Ovary (tissue), 10 donors: ENCODE results near the gene COMMD8. TPM values are rescaled to one million over a fixed set of nuclear protein-coding genes. Genes with fewer than 3 reads are reported as not detected.

ENCODE experiments used
- DNase-seq, 5 donors: peaks; one replicate each; pipeline ENCODE4 v3.0.0-alpha.2; 2019 to 2020
- H3K27ac ChIP-seq, 2 donors: fragments of 200-600 bp; one replicate each; pipeline versions ENCODE4 v1.5.1 to v1.8.0; 2019 to 2022
- H3K27me3 ChIP-seq: fragments of 200-600 bp; one replicate; pipeline ENCODE4 v1.8.0; 2022
- H3K36me3 ChIP-seq: fragments of 200-600 bp; sonication (generic); one replicate; pipeline ENCODE4 v1.5.1; 2019
- H3K4me1 ChIP-seq: one replicate; pipeline ENCODE4 v1.8.1; 2013; ENCODE audit warnings: mild to moderate bottlenecking, moderate library complexity; ENCODE audit not compliant: insufficient read depth
- H3K4me3 ChIP-seq: fragments of 200-600 bp; sonication (generic); one replicate; pipeline ENCODE4 v1.5.1; 2017
- H3K9me3 ChIP-seq, 2 donors: fragments of 200-600 bp in 1 of 2; sonication (generic) in 1 of 2; one replicate each; pipeline versions ENCODE4 v1.5.1 to v1.8.1; 2013 to 2019; ENCODE audit warnings: mild to moderate bottlenecking in 1 of 2, moderate library complexity in 1 of 2
- EP300 ChIP-seq: sonication (generic); formaldehyde crosslinking; IDR thresholded peaks from one replicate; pipeline ENCODE4 v1.6.1; 2017; ENCODE audit warnings: antibody characterized with exemption
- POLR2A ChIP-seq: fragments of 450-650 bp; IDR thresholded peaks from one replicate; pipeline ENCODE4 v1.6.1; 2017; ENCODE audit warnings: antibody characterized with exemption, mild to moderate bottlenecking, moderate library complexity
- WGBS, 3 donors: extraction: QIAGEN DNeasy Blood & Tissue Kit in 1 of 3; methylation state at CpG; one replicate each; pipeline versions ENCODE4 v1.1.5 to v1.1.7; 2013 to 2017; 5-methylcytosine and 5-hydroxymethylcytosine counted together
- intact Hi-C, 4 donors: fragments of 100-400 bp; cut with DNase I; formaldehyde crosslinking; loops; one replicate each; pipeline versions ENCODE4 v1.11.0 to v1.15.1; 2022 to 2023
- long read RNA-seq, 3 donors: library from polyadenylated mRNA in 2 of 3; unstranded in 2 of 3; transcript quantifications; one replicate each; pipeline ENCODE4 v2.0.0 and lab custom pipeline, GENCODE V29; 2021 to 2026
- polyA plus RNA-seq, 2 donors: library from polyadenylated mRNA; stranded (reverse); fragments of 200-250 nt in 1 of 2; fragments of 350-450 nt in 1 of 2; fragmentation: Illumina TruSeq in 1 of 2; extraction: RNeasy Lipid Tissue Mini Kit (QIAGEN cat#74804) in 1 of 2; gene quantifications; one replicate each; pipeline ENCODE4 v1.2.3, GENCODE V29; 2013 to 2014
- total RNA-seq, 7 donors: library from RNA; depleted of rRNA in 2 of 7; stranded (reverse); fragments of >200 nt in 2 of 7; fragmentation: NEBNext Ultra II Directional in 3 of 7; extraction: Animal tissue kit (Norgen Biotek cat#: 25700) in 3 of 7; gene quantifications; one replicate each; pipeline versions ENCODE4 v1.1.0 to v1.2.4, GENCODE V29; 2016 to 2023
- TF ChIP-seq, protein P1 (sequence below), 3 donors: fragments of 450-650 bp in 2 of 3; fragments of 200-600 bp in 1 of 3; IDR thresholded peaks; one replicate each; pipeline versions ENCODE4 v1.5.1 to v1.8.0; 2016 to 2022; ENCODE audit warnings: antibody characterized with exemption in 3 of 3, mild to moderate bottlenecking in 1 of 3
- donor health status: DM: no; HTN: no; CAD: no; lungs with moderate emphysema.
- donor health status: DM: no; HTN: no; CAD: no.
- donor health status: Bipolar disorder and iron deficiency.
- donor health status: DM: yes; HTN: yes; CAD: no.
- donor health status: DM: no; HTN: no; CAD: no.
- donor health status: DM: yes; HTN: yes; CAD: no.

The COMMD8 gene
- total RNA-seq: 10 to 100 TPM in 5 of 7 donors, 1 to 10 TPM in 2; 6.5 to 13.2 (median 11.0) TPM
- polyA plus RNA-seq: 10 to 100 TPM in 1 of 2 donors, 1 to 10 TPM in 1; 8.9 to 10.7 TPM
- long read RNA-seq, donor 1, transcript COMMD8-201 (5 exons, 1,469 nt): major isoform, 42 of 46 reads
- long read RNA-seq, donor 1, partial matches to known transcripts: 3 of 46 reads
- long read RNA-seq, donor 1, other reads (novel, unspliced or antisense): 1 of 46 reads
- long read RNA-seq, donor 2, transcript COMMD8-201 (5 exons, 1,469 nt): major isoform, 29 of 29 reads
- long read RNA-seq, donor 2, partial matches to known transcripts: 0 of 29 reads
- long read RNA-seq, donor 2, other reads (novel, unspliced or antisense): 0 of 29 reads
- long read RNA-seq, donor 3, transcript COMMD8-201 (5 exons, 1,469 nt): major isoform, 25 of 26 reads
- long read RNA-seq, donor 3, partial matches to known transcripts: 0 of 26 reads
- long read RNA-seq, donor 3, other reads (novel, unspliced or antisense): 1 of 26 reads

DNA sequence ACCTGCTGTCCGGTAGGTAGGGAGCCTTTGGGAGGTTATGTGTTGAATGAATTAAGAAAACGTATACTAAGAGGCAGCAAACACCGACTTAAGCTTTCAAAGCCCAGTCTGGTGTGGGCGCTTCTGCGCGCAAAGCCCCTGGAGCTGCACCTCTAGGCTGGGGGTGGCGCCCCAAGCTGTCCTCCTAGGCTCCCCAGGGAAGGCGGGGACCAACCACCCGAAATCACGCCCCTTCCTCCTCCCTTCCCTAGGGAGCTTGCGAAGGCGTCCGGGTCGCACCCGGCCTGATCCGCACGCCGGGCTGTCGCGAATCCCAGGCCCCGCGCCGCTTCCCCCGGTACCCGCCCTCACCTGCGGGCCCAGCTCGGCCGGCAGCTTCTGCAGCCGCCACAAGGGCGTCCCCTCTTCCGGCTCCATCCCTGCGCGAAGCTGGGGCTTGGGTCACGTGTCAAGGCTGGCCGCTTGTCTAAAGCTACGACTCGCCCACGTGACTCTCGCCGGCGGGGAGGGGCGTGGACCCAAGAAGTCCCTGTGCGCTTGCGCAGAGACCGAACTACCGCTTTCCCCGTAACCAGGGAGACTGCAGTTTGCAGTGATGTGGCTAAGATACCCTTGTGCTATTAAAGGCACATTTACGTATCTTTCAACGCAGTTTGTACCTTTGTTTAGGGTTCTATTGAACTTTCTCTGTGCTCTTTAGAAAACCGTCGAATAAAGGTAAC is at the start of gene COMMD8:
COMMD8 (minus strand) TSS at position 468 of the 722 bp plus-strand sequence; CDS start at position 417, 51 bp downstream.
- 0 to 1% (median 0%) methylated on average over 51 of the region's 51 CpGs for WGBS, 3 donors
- no peaks in the 10 kb centered on the region for H3K4me1 ChIP-seq
- intact Hi-C loops: no loop called here

DNA sequence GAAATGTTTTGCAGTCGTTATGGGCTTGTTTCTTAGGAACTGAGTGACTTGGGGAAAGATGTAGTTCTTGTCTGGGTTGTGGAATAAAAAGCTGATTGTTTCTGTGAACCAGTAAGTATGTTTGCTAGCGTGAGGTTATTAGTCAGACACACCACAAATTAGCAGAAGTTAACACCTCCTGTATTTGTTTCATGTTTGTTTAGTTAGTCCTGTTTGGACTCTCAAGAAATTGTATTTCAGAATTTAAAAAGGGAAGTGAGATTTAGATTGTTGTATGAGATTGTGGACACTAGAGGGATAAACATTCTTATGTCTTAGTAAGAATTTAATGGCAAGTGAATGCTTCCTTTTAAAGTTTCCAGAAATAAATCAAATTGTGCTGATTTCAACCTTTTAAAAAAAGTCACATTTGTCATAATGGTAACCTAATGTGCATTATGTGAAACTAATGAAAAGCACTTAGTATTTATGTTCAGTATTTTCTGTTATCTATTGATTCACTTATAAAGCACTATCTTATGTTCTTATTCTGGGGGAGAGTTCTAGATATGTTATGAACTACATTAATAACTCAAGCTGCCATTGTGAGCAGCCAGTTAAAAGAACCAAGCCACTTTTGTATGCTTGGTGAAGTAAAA is 47.1 kb upstream of the COMMD8 start:
- Histone ChIP-seq H3K27me3 (no peaks in the 10 kb centered on the region), H3K36me3 (no peaks in the 10 kb centered on the region), H3K4me1 (no peaks in the 10 kb centered on the region), H3K27ac (no peak overlapping the region), H3K4me3 (no peak overlapping the region), H3K9me3 (no peaks in the 10 kb centered on the region)
- WGBS, 3 donors: 43 to 54% (median 45%) methylated on average over 2 of the region's 2 CpGs
- intact Hi-C loops: no loop called here
- DNase-seq: no peak
- TF ChIP-seq, protein P1, sequence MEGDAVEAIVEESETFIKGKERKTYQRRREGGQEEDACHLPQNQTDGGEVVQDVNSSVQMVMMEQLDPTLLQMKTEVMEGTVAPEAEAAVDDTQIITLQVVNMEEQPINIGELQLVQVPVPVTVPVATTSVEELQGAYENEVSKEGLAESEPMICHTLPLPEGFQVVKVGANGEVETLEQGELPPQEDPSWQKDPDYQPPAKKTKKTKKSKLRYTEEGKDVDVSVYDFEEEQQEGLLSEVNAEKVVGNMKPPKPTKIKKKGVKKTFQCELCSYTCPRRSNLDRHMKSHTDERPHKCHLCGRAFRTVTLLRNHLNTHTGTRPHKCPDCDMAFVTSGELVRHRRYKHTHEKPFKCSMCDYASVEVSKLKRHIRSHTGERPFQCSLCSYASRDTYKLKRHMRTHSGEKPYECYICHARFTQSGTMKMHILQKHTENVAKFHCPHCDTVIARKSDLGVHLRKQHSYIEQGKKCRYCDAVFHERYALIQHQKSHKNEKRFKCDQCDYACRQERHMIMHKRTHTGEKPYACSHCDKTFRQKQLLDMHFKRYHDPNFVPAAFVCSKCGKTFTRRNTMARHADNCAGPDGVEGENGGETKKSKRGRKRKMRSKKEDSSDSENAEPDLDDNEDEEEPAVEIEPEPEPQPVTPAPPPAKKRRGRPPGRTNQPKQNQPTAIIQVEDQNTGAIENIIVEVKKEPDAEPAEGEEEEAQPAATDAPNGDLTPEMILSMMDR (IDR thresholded peaks at IDR 0.05): no peak
- no peak for TF ChIP-seq EP300
- TF ChIP-seq POLR2A: no peak

More for the DNA sequence above, at the start of gene COMMD8:
- Histone ChIP-seq H3K27ac (peak within 1 kb of the TSS; percentile 59 to 73), H3K4me3 (peak within 1 kb of the TSS; percentile 69), H3K36me3 (no peaks in the 10 kb centered on the region), H3K9me3 (no peaks in the 10 kb centered on the region), H3K27me3 (no peaks in the 10 kb centered on the region)
- TF ChIP-seq, protein P1 (IDR thresholded peaks at IDR 0.05): peak; percentile 17 to 71 (median 61)
- no peak for TF ChIP-seq EP300
- peak; percentile 51 for TF ChIP-seq POLR2A
- DNase-seq: peak; percentile 95 to 97 (median 97)

DNA sequence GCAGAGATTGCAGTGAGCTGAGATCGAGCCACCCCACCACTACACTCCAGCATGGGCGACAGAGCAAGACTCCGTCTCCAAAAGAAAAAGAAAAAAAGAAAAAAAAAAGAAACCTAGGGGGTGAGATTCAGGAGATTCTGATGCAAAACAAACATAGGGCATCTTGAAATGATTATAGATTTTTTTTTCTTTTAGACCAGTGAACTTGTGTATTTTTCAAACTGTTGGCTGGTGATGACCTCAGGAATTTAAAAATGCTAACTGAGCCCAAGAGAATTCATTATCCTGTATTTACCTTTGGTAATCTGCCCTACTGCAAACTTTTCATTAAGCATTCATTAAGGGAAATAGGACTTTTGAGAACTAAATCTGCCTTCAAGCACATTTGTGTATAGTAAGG is 42.2 kb upstream of the COMMD8 start:
- peaks cover 1% of the 10 kb centered on the region for H3K4me1 ChIP-seq
- H3K36me3 ChIP-seq: no peaks in the 10 kb centered on the region
- 91 to 96% (median 95%) methylated on average over 3 of the region's 3 CpGs for WGBS, 3 donors
- H3K9me3 ChIP-seq: no peaks in the 10 kb centered on the region
- DNase-seq: no peak
- H3K27me3 ChIP-seq: no peaks in the 10 kb centered on the region
- intact Hi-C loops: no loop called here
- no peak overlapping the region for H3K27ac ChIP-seq
- H3K4me3 ChIP-seq: no peak overlapping the region
- TF ChIP-seq EP300 (no peak), POLR2A (no peak)
- TF ChIP-seq, protein P1 (IDR thresholded peaks at IDR 0.05): no peak

DNA sequence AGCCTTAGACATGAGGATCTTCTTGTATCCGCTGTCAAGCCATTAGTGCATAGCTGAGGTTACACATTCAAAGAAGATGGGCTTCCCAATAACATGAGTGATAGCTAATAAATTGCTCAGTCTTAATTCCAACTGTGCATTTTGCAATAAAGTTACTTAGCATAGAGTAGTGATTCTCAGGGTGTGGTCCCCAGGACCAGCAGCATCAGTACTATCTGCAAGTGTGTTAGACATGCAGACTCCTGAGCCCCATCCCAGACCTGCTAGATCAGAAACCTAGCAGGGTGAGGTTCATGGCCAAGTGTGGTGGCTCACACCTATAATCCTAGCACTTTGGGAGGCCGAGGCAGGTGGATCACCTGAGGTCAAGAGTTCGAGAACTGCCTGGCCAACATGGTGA is 41.6 kb upstream of the COMMD8 start:
- Histone ChIP-seq H3K27me3 (no peaks in the 10 kb centered on the region), H3K27ac (no peak overlapping the region), H3K4me1 (peaks cover 1% of the 10 kb centered on the region), H3K9me3 (no peaks in the 10 kb centered on the region), H3K36me3 (no peaks in the 10 kb centered on the region), H3K4me3 (no peak overlapping the region)
- no peak for DNase-seq
- WGBS, 3 donors: 63 to 99% (median 66%) methylated on average over 3 of the region's 3 CpGs
- TF ChIP-seq EP300 (no peak), POLR2A (no peak)
- TF ChIP-seq, protein P1 (IDR thresholded peaks at IDR 0.05): no peak
- intact Hi-C loops: no loop called here
